ENCODE data around the gene BOLA2.
"Not testable (repeated sequence)": the region's sequence is repeated elsewhere in the genome, so short reads cannot be mapped to it uniquely, and the experiment has no call there.

DNA sequence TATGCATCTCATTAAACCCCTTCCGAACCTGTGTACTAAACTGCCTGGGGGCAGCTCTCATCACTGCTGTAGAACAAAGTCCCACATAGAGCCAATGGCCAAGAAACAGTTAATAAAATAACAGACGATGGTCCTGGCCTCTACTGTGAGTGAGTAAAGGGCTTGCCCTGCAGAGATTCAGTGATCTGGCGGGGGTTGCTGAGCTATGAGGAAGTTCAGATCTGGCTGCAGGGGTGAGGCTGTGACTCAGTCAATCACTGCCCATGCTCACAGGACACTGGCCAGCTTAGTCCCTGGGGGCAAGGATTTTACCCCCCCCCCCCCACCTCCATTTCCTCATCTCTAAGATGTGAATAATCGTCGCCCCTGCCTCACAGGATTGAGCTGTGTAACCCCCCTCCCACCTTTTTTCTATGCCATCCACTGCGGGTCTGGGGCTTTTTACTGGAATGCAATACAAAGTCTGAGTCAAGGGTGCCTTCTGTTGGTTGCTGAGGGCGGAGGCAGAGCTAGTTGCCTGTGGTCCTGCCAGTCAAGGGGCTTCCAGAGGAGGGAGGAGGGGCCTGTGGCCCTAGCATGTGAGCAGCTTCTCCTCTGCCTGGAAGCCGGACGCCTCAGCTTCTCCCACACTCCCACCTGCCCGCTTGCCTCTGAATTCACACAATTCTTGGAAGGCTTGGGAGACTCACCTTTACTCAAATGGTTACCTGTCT lies 13.7 kb upstream of the BOLA2 start:
- TF ChIP-seq, protein P1, sequence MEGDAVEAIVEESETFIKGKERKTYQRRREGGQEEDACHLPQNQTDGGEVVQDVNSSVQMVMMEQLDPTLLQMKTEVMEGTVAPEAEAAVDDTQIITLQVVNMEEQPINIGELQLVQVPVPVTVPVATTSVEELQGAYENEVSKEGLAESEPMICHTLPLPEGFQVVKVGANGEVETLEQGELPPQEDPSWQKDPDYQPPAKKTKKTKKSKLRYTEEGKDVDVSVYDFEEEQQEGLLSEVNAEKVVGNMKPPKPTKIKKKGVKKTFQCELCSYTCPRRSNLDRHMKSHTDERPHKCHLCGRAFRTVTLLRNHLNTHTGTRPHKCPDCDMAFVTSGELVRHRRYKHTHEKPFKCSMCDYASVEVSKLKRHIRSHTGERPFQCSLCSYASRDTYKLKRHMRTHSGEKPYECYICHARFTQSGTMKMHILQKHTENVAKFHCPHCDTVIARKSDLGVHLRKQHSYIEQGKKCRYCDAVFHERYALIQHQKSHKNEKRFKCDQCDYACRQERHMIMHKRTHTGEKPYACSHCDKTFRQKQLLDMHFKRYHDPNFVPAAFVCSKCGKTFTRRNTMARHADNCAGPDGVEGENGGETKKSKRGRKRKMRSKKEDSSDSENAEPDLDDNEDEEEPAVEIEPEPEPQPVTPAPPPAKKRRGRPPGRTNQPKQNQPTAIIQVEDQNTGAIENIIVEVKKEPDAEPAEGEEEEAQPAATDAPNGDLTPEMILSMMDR (IDR thresholded peaks at IDR 0.05; ENCODE audit: poor library complexity, severe bottlenecking) = not testable (repeated sequence)
- TF ChIP-seq EZH2 (IDR thresholded peaks at IDR 0.05; ENCODE audit: borderline replicate concordance, insufficient read depth, low read length, poor library complexity, severe bottlenecking); POLR2AphosphoS5 (IDR thresholded peaks at IDR 0.05); EP300 (conservative IDR thresholded peaks at IDR 0.05; ENCODE audit: poor library complexity, severe bottlenecking); SMC3 (conservative IDR thresholded peaks at IDR 0.05; ENCODE audit: poor library complexity); RAD21 (conservative IDR thresholded peaks at IDR 0.05); TAF1 (IDR thresholded peaks at IDR 0.05; ENCODE audit: low read depth): not testable (repeated sequence)
- TF ChIP-seq, protein P2, sequence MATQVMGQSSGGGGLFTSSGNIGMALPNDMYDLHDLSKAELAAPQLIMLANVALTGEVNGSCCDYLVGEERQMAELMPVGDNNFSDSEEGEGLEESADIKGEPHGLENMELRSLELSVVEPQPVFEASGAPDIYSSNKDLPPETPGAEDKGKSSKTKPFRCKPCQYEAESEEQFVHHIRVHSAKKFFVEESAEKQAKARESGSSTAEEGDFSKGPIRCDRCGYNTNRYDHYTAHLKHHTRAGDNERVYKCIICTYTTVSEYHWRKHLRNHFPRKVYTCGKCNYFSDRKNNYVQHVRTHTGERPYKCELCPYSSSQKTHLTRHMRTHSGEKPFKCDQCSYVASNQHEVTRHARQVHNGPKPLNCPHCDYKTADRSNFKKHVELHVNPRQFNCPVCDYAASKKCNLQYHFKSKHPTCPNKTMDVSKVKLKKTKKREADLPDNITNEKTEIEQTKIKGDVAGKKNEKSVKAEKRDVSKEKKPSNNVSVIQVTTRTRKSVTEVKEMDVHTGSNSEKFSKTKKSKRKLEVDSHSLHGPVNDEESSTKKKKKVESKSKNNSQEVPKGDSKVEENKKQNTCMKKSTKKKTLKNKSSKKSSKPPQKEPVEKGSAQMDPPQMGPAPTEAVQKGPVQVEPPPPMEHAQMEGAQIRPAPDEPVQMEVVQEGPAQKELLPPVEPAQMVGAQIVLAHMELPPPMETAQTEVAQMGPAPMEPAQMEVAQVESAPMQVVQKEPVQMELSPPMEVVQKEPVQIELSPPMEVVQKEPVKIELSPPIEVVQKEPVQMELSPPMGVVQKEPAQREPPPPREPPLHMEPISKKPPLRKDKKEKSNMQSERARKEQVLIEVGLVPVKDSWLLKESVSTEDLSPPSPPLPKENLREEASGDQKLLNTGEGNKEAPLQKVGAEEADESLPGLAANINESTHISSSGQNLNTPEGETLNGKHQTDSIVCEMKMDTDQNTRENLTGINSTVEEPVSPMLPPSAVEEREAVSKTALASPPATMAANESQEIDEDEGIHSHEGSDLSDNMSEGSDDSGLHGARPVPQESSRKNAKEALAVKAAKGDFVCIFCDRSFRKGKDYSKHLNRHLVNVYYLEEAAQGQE (IDR thresholded peaks at IDR 0.05; ENCODE audit: borderline replicate concordance) = not testable (repeated sequence)
